Measurements from ENCODE around the gene FAH. TPM values are rescaled to one million over a fixed set of nuclear protein-coding genes. Genes with fewer than 3 reads are reported as not detected.

Gene FAH
- total and polyA plus RNA-seq, 2 donors from 2014 or later: 34.7 to 121 TPM

- intact Hi-C loops (cut with DNase I): no loop called here
- H3K9ac ChIP-seq (ENCODE audit: low read length in 3 of 3): no peak overlapping the region
- no peak overlapping the region for H3K27ac ChIP-seq (ENCODE audit: low read depth in 2 of 2, low read length in 2 of 2)
- no peaks in the 10 kb centered on the region for H3K4me1 ChIP-seq (ENCODE audit: control insufficient read depth in 2 of 3, insufficient read depth in 2 of 3, low read depth in 1 of 3, low read length in 3 of 3)
- no peak overlapping the region for H3K4me3 ChIP-seq (ENCODE audit: low read length in 3 of 3)
- H3K9me3 ChIP-seq (ENCODE audit: control insufficient read depth in 2 of 3, insufficient read depth in 1 of 3, low read length in 3 of 3): no peaks in the 10 kb centered on the region
- H3K27me3 ChIP-seq (ENCODE audit: control insufficient read depth, insufficient read depth, low read length): no peaks in the 10 kb centered on the region
- FAIRE-seq (no peak), DNase-seq (peak in 1 of 5 donors; percentile 4)
- no peak for TF ChIP-seq CTCF (IDR thresholded peaks at IDR 0.05; ENCODE audit: borderline replicate concordance, extremely low read depth, insufficient read depth)
- no peaks in the 10 kb centered on the region for H3K36me3 ChIP-seq (ENCODE audit: control insufficient read depth in 2 of 3, insufficient read depth in 3 of 3, low read length in 3 of 3)
These were observed 41.4 kb downstream of the FAH start for GRCh38 chr15:80194186-80194585.

- intact Hi-C loops (cut with DNase I): no loop called here
- DNase-seq: peak in 1 of 5 donors; percentile 2
- H3K27ac ChIP-seq (ENCODE audit: low read depth in 2 of 2, low read length in 2 of 2): no peak overlapping the region
- no peak overlapping the region for H3K4me3 ChIP-seq (ENCODE audit: low read length in 3 of 3)
- TF ChIP-seq CTCF (IDR thresholded peaks at IDR 0.05; ENCODE audit: borderline replicate concordance, extremely low read depth, insufficient read depth): no peak
- no peaks in the 10 kb centered on the region for H3K36me3 ChIP-seq (ENCODE audit: control insufficient read depth in 2 of 3, insufficient read depth in 3 of 3, low read length in 3 of 3)
- H3K27me3 ChIP-seq (ENCODE audit: control insufficient read depth, insufficient read depth, low read length): no peaks in the 10 kb centered on the region
- no peak overlapping the region for H3K9ac ChIP-seq (ENCODE audit: low read length in 3 of 3)
- no peaks in the 10 kb centered on the region for H3K9me3 ChIP-seq (ENCODE audit: control insufficient read depth in 2 of 3, insufficient read depth in 1 of 3, low read length in 3 of 3)
- H3K4me1 ChIP-seq (ENCODE audit: control insufficient read depth in 2 of 3, insufficient read depth in 2 of 3, low read depth in 1 of 3, low read length in 3 of 3): no peaks in the 10 kb centered on the region
- FAIRE-seq: no peak
These were observed 42.1 kb downstream of the FAH start for GRCh38 chr15:80194914-80195313.

GRCh38 chr15:80199366-80199765, 46.6 kb downstream of the FAH start:
- DNase-seq: peak in 1 of 5 donors; percentile 13
- Histone ChIP-seq H3K9ac (ENCODE audit: low read length in 3 of 3) (no peak overlapping the region), H3K36me3 (ENCODE audit: control insufficient read depth in 2 of 3, insufficient read depth in 3 of 3, low read length in 3 of 3) (no peaks in the 10 kb centered on the region), H3K9me3 (ENCODE audit: control insufficient read depth in 2 of 3, insufficient read depth in 1 of 3, low read length in 3 of 3) (no peaks in the 10 kb centered on the region), H3K27me3 (ENCODE audit: control insufficient read depth, insufficient read depth, low read length) (no peaks in the 10 kb centered on the region), H3K4me1 (ENCODE audit: control insufficient read depth in 2 of 3, insufficient read depth in 2 of 3, low read depth in 1 of 3, low read length in 3 of 3) (no peaks in the 10 kb centered on the region), H3K4me3 (ENCODE audit: low read length in 3 of 3) (no peak overlapping the region), H3K27ac (ENCODE audit: low read depth in 2 of 2, low read length in 2 of 2) (no peak overlapping the region)
- FAIRE-seq: no peak
- no peak for TF ChIP-seq CTCF (IDR thresholded peaks at IDR 0.05; ENCODE audit: borderline replicate concordance, extremely low read depth, insufficient read depth)
- intact Hi-C loops (cut with DNase I): no loop called here

GRCh38 chr15:80199869-80200268, 47.1 kb downstream of the FAH start:
- H3K27me3 ChIP-seq (ENCODE audit: control insufficient read depth, insufficient read depth, low read length): no peaks in the 10 kb centered on the region
- no peaks in the 10 kb centered on the region for H3K36me3 ChIP-seq (ENCODE audit: control insufficient read depth in 2 of 3, insufficient read depth in 3 of 3, low read length in 3 of 3)
- no peak overlapping the region for H3K9ac ChIP-seq (ENCODE audit: low read length in 3 of 3)
- intact Hi-C loops (cut with DNase I): no loop called here
- H3K9me3 ChIP-seq (ENCODE audit: control insufficient read depth in 2 of 3, insufficient read depth in 1 of 3, low read length in 3 of 3): no peaks in the 10 kb centered on the region
- no peak overlapping the region for H3K27ac ChIP-seq (ENCODE audit: low read depth in 2 of 2, low read length in 2 of 2)
- FAIRE-seq: no peak
- H3K4me3 ChIP-seq (ENCODE audit: low read length in 3 of 3): no peak overlapping the region
- DNase-seq: no peak
- no peak for TF ChIP-seq CTCF (IDR thresholded peaks at IDR 0.05; ENCODE audit: borderline replicate concordance, extremely low read depth, insufficient read depth)
- H3K4me1 ChIP-seq (ENCODE audit: control insufficient read depth in 2 of 3, insufficient read depth in 2 of 3, low read depth in 1 of 3, low read length in 3 of 3): no peaks in the 10 kb centered on the region

Data from kidney (tissue), 14 donors.